GM12878 (cell line): Measurements from ENCODE around the gene PRAF2. TPM values are rescaled to one million over a fixed set of nuclear protein-coding genes. Genes with fewer than 3 reads are reported as not detected.

ENCODE experiments used
- BRCA1 ChIP-seq: IDR thresholded peaks from 2 replicates; pipeline ENCODE4 v1.6.1; 2011; ENCODE audit warnings: low read depth, low read length, improper control_type of control experiment
- JUND ChIP-seq: IDR thresholded peaks from 2 replicates; pipeline ENCODE4 v1.6.1; 2012; ENCODE audit warnings: low read depth, mild to moderate bottlenecking, low read length, improper control_type of control experiment, moderate library complexity
- LARP7 ChIP-seq: fragments of 450-650 bp; IDR thresholded peaks from 2 replicates; pipeline ENCODE4 v1.6.1; 2017; ENCODE audit warnings: mild to moderate bottlenecking
- RCOR1 ChIP-seq: conservative IDR thresholded peaks from 2 replicates; pipeline ENCODE4 v1.6.1; 2012; ENCODE audit warnings: low read depth, low read length, improper control_type of control experiment
- SPI1 ChIP-seq: IDR thresholded peaks from 2 replicates; pipeline ENCODE4 v1.6.1; 2011; ENCODE audit warnings: low read depth, mild to moderate bottlenecking, low read length, moderate library complexity, borderline replicate concordance; ENCODE audit not compliant: insufficient read depth
- TCF12 ChIP-seq: IDR thresholded peaks from 2 replicates; pipeline ENCODE4 v1.6.1; 2011; ENCODE audit warnings: low read depth, mild to moderate bottlenecking, low read length
- TCF7 ChIP-seq: IDR thresholded peaks from 2 replicates; pipeline ENCODE4 v1.6.1; 2014; ENCODE audit warnings: antibody characterized with exemption, borderline replicate concordance
- ZNF217 ChIP-seq: fragments of 450-650 bp; IDR thresholded peaks from 2 replicates; pipeline ENCODE4 v1.6.1; 2017; ENCODE audit warnings: antibody characterized with exemption, mild to moderate bottlenecking
- polyA plus RNA-seq, 11 experiments: library from polyadenylated mRNA; depleted of rRNA in 4 of 11; unstranded in 6 of 11; stranded (reverse) in 5 of 11; fragments of >200 nt; fragmentation: Nextera tagmentation in 4 of 11; fragmentation: Illumina TruSeq in 1 of 11; extraction: Ambion mirVana in 4 of 11; extraction: Trizol in 1 of 11; gene quantifications; 1 replicate in 1 of 11; 2 replicates in 10 of 11; pipeline versions ENCODE4 v1.2.1 to v1.2.3, GENCODE V29; 2011 to 2016; ENCODE audit warnings: inconsistent platforms in 2 of 11, missing spikeins in 2 of 11, low read depth in 1 of 11
- total RNA-seq, 4 experiments: library from RNA; depleted of rRNA in 3 of 4; stranded (reverse); fragments of >200 nt in 3 of 4; fragmentation: Illumina TruSeq in 1 of 4; extraction: Trizol in 1 of 4; gene quantifications; 2 replicates each; pipeline versions ENCODE4 v1.2.1 to v1.2.3, GENCODE V29; 2013 to 2021
- TF ChIP-seq, protein P1 (sequence below): IDR thresholded peaks from 2 replicates; pipeline ENCODE4 v1.6.1; 2011; ENCODE audit warnings: borderline replicate concordance, low read depth, mild to moderate bottlenecking, moderate library complexity, low read length; ENCODE audit not compliant: insufficient read depth, poor library complexity, severe bottlenecking
- TF ChIP-seq, protein P2 (sequence below): fragments of 450-650 bp; IDR thresholded peaks from 2 replicates; pipeline ENCODE4 v1.6.1; 2017; ENCODE audit warnings: mild to moderate bottlenecking, moderate library complexity

PRAF2 gene
- total and polyA plus RNA-seq, 10 of the 15 experiments (the other 5 are each of a cell fraction or from before 2014, with no cell fraction given), result 0.80 to 16.7 (median 7.0) TPM

DNA sequence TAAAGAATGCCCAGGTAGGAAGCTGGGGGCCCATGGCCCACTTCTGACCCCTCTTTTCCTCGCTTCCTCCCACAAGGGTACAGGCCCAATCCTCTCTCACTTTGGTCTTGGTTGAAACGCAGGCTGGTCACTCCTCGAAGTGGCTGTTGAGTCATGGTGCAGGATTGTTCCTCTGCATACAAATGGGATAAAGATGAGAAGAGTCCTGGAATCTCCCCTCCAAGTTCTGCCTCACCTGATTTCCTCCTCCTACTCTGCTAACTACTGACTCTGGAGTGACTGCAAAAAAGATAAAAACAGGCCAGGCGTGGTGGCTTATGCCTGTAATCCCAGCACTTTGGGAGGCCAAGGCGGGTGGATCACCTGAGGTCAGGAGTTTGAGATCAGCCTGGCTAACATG is 4.1 kb upstream of the PRAF2 start (continued):
- TF ChIP-seq TCF12 (no peak), ZNF217 (no peak), RCOR1 (no peak), JUND (no peak), BRCA1 (no peak), TCF7 (no peak), LARP7 (no peak), SPI1 (no peak)
- TF ChIP-seq, protein P1, sequence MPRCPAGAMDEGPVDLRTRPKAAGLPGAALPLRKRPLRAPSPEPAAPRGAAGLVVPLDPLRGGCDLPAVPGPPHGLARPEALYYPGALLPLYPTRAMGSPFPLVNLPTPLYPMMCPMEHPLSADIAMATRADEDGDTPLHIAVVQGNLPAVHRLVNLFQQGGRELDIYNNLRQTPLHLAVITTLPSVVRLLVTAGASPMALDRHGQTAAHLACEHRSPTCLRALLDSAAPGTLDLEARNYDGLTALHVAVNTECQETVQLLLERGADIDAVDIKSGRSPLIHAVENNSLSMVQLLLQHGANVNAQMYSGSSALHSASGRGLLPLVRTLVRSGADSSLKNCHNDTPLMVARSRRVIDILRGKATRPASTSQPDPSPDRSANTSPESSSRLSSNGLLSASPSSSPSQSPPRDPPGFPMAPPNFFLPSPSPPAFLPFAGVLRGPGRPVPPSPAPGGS, result no peak
- TF ChIP-seq, protein P2, sequence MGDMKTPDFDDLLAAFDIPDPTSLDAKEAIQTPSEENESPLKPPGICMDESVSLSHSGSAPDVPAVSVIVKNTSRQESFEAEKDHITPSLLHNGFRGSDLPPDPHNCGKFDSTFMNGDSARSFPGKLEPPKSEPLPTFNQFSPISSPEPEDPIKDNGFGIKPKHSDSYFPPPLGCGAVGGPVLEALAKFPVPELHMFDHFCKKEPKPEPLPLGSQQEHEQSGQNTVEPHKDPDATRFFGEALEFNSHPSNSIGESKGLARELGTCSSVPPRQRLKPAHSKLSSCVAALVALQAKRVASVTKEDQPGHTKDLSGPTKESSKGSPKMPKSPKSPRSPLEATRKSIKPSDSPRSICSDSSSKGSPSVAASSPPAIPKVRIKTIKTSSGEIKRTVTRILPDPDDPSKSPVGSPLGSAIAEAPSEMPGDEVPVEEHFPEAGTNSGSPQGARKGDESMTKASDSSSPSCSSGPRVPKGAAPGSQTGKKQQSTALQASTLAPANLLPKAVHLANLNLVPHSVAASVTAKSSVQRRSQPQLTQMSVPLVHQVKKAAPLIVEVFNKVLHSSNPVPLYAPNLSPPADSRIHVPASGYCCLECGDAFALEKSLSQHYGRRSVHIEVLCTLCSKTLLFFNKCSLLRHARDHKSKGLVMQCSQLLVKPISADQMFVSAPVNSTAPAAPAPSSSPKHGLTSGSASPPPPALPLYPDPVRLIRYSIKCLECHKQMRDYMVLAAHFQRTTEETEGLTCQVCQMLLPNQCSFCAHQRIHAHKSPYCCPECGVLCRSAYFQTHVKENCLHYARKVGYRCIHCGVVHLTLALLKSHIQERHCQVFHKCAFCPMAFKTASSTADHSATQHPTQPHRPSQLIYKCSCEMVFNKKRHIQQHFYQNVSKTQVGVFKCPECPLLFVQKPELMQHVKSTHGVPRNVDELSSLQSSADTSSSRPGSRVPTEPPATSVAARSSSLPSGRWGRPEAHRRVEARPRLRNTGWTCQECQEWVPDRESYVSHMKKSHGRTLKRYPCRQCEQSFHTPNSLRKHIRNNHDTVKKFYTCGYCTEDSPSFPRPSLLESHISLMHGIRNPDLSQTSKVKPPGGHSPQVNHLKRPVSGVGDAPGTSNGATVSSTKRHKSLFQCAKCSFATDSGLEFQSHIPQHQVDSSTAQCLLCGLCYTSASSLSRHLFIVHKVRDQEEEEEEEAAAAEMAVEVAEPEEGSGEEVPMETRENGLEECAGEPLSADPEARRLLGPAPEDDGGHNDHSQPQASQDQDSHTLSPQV, result no peak
